ENCODE results near the gene FUS.

- TF ChIP-seq CTCF (IDR thresholded peaks at IDR 0.05): no peak
- TF ChIP-seq POLR2A (IDR thresholded peaks at IDR 0.05): no peak
Observed at GRCh38 chr16:31179219-31179746, 656 bp upstream of the FUS start.

Measured in right lobe of liver (tissue), 4 donors.